GM19372 (cell line): ENCODE results near the gene MOG.
"Not testable (repeated sequence)": the region's sequence is repeated elsewhere in the genome, so short reads cannot be mapped to it uniquely, and the experiment has no call there.

ENCODE experiments used
- ATAC-seq: cut with Tn5 transposase; IDR thresholded peaks from one replicate; pipeline ENCODE4 v1.9.1; 2021; ENCODE audit warnings: mild to moderate bottlenecking, low read depth, moderate library complexity; ENCODE audit not compliant: unreplicated experiment

MOG gene

DNA sequence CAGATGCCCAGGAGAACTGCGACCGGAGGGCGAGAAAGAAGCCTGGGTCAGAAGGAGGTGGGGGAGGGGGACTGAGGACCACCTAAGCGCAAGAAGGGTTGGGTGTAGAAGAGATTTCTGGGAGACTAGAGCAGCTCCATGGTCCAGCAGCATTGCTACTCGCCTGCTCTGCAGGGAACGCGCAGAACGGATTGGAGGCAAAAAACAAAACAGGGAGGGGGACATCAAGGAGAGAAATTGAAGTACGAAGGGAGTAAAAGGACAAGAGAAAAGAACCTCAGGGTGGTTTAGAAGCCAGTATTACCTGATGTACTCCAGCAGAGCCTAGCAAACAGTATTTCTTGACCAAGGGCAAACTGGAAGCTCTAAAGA lies 23.4 kb upstream of the MOG start:
- no peak for ATAC-seq

DNA sequence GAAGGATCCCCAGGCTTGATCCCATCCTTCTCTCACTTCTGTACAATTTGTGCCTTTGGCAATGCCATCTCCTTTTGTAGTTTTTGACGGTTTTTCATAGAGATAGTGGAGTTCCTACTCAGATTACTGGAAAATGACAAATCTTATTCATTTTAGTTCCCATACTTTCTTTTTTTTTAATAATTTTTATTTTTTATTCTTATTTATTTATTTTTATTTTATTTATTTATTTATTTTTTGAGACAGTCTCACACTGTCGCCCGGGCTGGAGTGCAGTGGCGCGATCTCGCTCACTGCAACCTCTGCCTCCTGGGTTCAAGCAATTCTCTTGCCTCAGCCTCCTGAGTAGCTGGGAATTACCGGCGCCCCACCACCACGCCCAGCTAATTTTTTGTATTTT lies 19.6 kb upstream of the MOG start:
- ATAC-seq = no peak

DNA sequence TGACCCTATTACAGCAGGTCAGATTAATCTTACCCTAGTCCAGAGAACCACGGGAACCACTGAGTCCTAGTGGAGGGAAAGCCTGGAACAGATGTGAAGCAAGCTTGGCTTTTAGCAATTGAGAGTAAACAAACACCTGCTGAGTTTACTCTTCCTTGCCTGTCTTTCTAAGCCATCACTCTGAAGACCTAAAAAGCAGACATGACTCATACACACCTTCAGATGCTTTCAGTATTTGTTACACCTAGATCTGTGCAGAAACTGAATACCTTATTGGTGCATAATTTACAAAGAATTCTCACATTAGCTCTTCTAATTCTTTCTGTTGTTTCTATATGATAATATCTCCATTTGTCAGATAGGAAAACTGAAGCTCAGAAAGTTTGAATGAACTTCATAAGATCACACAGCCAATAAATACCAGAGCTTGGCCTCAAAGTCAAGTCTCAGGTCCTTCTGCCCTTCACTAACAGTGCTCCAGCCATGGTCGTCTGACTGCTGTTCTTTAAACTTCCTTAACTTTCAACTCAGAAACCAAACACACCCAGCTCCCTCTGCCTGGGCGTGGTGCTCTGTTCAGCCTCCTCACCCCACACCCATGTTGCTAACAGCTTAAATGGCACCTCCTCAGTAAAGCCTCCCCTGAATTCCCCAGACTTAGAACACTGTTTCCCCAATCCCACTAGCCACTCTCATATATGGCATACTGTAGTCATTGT lies 15.3 kb upstream of the MOG start:
- no peak for ATAC-seq

DNA sequence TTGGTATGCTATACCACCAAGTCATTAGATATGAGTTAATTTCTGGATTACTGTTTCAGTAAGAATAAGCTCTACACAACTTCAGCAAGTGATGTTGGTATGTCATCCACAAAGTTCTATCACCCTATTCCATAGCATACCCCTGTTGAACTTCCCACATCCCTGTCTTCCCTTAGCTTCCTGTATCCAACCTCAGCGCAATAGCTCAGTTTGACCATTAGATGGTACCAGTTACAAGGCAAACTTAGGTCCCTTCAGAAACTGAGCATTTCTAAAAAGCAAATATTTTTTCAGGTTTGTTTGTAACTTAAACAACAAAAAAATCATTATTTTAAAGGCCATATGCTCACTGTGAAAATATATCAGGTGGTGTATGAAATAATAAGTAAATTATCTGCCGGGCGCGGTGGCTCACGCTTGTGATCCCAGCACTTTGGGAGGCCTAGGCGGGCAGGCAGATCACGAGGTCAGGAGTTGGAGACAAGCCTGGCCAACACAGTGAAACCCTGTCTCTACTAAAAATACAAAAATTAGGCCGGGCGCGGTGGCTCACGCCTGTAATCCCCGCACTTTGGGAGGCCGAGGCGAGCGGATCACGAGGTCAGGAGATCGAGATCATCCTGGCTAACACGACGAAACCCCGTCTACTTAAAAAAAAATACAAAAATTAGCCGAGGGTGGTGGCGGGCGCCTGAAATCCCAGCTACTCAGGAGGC lies 8.8 kb upstream of the MOG start:
- ATAC-seq = no peak

DNA sequence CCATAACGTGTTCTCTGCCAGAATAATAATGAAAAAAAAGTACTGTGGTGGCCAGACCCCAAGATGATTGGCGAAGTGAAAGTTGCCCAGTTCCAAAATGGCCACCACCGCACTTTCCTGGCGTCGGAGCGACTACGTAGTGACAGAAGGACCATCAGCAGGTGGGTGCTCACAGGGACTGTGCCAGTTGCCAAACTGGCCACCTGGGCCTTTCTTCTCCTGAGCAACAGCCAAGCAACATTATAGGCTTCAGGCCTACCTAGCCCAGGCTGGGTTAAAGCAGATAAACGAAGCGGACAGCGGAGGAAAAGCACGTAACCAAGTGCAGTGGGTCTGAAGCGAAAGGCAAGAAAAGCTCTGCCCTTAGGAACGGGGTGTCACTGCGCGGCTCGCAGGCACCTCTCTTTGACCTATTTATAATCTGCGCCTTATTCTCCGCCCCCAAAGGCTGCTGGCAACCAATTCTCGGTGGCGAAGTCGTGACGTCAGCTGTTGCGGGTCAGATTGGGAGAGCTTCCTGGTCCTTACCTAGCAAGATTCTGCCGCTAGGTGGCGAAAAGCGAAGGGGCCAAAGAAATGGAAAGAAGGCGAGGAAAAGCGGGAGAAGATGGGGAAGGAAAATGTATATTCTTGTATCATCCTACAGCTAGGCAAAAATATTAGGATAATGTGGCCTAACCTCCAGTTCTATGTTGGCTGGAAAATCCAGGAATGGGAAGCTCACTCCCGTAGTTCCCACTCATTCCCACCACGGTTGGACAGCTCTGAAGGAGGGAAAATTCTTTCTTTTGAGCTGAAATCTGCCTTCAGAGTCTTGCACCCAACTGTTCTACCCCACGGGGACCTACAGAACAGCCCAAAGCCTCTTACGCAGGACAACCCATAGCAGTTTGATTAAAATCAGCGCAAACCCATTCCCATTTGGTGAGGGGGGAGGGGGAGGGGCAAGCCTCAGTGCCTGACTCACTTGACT lies 6.9 kb upstream of the MOG start:
- ATAC-seq = peak; percentile 94

DNA sequence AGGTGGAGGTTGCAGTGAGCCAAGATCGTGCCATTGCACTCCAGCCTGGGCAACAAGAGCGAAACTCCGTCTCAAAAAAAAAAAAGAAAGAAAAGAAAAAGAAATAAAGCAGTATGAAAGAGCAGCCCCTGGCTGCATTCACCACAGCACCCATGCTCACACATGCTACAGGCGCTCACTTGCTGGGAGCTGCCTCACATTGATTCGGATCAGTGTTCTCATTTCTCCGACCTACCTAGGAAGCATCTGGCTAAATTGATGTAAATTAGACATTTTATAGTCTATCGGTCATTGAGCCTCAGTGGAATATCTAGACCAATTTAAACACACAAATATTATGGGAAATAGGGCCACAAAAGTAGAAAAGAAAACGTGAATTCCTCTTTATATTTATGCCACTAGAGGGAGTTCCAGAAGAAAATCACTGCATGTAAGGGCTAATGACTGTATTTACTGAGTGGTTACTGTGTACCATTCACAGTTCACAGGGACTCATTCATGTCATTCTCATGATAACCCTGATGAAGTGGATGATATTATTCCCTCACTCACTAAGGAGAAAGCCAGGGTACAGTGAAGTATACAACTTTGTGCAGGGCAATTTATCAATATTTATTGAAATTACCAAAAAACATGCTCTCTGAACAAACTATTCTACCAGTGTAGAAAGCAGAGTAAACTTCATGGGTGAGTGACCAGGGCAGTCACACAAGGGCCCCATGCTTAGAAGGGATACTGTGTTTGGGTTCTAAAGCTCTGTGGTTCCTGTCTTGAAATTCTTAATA lies 5.3 kb upstream of the MOG start:
- no peak for ATAC-seq

DNA sequence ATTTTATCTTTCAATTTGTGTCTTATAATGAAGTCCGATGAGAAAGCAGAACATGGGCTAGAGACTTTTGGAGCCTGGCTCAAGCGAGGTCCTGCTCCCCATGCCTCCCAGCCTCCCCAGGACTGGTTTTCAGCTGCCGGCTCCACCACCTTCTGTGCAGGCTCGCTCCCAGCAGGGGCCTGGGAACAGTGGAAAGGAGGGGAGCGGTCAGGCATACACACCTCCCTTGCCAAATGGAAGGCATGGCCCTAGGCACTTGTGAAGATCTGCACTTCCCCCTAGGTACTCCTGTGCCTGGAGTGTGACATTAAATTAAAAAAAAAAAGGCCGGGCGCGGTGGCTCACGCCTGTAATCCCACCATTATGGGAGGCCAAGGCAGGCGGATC lies 4.7 kb upstream of the MOG start:
- no peak for ATAC-seq

DNA sequence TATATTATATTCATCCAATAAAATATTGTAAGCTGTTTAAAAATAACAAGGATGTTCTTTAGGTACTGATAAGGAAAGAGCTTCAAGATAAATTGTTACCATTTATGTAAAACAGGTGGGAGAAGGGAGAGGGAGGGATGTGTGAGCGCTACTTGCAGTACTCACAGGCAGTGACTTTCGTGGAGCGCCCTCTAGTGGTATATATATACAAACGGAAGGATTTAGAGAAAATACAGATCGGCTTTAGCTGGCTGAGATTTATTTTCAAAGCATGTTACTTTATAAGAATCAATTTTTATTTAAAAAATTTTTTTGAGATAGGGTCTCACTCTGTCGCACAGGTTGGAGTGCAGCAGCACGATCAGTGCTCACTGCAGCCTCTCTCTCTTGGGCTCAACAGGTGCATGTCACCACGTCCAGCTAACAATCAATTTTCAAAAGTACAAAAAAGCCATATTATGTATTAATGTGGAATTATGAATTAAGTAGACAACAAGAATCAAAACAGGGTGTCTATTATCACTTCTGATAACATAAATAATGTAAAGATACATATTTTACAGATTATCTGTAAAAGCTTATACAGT lies 3.3 kb upstream of the MOG start:
- no peak for ATAC-seq

DNA sequence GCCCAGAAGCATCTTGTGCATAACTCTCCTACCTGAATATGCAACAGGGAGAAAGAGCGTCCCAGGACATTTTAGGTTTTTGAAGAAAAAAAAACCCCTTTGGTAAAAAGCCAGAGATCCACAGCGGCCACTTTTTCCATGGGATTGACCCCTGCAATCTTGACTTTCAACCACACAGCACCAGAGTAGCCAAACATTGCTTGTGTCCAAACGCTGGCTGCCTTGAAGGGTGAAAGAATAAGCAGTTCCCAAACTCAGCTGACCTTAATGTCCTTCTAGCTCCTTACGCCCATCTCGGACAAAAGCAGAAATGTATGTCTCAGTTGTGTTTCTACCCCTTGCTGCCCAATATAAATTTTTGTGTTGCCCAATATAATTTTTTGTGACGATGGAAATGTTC lies 1.2 kb upstream of the MOG start:
- no peak for ATAC-seq

DNA sequence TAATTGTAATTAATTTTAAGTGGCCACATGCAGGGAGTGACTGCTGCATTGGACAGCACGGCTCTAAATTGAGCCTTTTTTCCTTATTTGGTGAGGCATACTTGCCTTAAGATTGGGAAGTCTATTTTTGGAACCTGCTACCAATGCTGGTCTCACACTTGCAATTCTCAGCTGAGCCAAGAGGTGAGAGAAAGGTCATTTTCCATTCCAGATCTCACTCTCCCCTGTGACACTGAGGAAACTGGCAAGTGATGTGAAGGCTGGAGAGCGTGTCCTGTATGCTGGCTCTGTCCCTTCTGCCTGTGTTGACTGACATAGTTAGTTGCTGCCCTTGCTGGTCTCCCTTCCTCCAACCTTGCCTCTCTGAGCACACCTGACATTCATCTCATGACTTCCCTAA lies 735 bp upstream of the MOG start:
- ATAC-seq = no peak

DNA sequence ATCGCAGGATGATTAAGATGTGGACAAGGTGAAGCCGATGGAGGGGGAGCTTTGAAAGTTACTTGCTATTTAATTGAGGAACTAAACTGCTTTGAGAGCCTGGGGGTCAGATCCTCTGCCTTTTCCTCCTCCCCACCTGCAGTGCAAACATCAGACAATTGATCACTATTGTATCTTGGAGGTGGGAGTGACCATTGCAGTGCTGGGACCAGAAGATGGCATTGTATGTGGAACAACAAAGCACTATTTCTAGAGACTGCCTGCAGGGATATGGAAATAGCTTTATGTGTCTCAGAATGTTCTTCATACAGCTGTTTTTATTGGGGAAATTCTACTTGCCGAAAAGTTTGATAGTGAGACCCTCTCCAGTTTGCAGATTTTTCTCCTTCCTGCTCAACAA lies 4.2 kb downstream of the MOG start:
- no peak for ATAC-seq

DNA sequence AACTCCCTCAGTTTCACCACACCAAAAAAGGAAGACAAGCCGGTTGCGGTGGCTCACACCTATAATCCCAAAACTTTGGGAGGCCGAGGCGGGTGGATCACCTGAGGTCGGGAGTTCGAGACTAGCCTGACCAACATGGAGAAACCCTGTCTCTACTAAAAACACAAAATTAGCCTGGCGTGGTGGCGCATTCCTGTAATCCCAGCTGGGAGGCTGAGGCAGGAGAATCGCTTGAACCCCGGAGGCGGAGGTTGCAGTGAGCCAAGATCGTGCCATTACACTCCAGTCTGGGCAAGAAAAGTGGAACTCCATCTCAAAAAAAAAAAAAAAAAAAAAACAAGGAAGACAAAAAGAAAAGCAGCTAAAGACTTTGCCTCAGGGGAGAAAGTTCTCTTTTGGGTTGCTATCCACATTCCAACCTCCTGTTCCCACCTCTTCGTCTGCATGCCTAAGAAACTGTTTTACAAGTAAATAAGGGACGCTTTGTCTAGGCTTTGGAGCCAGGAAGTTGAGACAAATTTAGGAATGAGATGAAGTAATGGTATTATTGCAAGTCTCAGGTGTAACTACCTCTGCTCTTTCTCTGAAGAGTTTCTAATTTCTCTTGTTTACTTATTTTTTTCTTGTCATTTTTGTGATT lies 4.7 kb downstream of the MOG start:
- ATAC-seq = not testable (repeated sequence)

DNA sequence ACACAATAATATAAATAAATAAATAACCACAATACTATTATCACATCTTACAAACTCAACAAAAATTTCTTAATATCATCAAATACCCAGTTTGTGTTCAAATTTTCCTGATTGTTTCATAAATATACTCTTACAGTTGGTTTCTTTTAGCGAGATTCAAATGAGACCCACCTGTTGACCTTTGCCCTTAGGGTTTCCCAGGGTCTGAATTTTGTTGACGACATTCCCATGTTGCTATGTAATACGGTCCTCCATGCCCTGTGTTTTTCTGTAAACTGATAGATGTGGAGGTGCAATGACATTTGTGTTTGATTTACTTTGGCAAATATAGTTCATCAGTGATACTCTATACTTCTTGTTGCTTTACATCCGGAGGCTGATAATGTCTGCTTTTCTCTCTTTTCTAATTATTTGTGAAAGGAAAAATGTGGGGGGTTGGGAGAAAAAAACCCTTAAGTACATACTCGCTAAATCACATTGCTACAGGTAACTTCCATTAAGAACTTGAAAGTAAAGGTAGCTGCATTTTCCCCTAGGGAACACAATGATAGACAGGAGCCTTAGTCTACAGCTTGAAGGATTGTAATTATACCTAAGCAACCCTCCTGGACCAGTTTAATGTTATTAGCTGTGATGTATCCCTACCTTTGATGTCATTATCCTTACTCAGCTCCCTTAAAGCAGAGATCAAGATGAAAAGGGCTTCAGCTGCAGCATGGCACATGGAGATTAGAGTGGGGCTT lies 6.6 kb downstream of the MOG start:
- ATAC-seq = no peak

DNA sequence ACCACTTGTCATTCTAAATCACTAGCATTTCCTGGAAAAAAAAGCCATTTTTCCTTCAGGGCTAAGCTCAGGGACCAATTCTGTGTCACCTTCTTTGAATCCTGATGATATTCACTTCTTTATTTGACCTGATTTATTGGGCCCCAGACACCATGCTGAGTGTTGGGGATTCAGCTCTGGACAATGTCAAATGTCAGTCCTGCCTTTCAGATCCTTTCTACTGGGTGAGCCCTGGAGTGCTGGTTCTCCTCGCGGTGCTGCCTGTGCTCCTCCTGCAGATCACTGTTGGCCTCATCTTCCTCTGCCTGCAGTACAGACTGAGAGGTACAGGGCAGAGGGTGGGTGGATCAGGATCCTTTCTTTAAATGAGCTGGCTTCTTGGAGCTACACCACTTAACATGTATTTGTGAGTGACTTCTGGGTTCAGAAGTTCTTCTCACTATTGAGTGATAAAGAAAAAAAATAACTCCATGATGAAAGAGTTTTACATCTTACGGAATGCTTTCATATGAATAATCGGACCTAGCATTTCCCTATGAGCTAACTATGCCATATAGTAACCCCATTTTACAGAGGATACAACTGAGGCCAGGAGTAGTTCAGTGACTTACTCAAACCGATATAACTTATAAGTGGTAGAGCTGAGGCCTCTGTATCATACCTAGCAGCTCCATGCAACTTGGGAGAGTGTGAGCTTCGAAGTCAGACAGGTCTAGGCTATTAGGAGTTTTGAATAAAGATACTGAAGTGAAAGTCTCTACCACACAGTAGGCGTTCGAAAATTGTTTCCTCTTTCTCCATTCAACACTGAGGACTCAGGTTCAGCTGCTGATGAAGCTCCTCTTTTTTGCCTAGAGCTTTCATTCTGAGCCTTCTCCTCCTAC lies 9.3 kb downstream of the MOG start:
- no peak for ATAC-seq

DNA sequence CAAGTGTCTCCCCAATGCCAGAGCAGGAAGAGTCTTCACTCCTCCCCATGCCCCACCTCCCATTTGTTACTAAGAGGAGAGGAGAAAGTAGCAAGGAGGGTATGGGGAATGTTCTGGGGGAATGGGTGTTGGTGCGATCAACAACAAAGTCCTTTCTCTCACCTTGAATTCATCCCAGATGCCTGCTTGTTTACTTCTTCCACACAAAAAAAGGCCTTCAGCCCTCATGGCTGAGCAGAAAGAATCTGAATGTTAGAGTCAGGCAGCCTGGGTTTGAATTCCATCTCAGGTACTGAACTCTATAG lies 9.9 kb downstream of the MOG start:
- no peak for ATAC-seq

DNA sequence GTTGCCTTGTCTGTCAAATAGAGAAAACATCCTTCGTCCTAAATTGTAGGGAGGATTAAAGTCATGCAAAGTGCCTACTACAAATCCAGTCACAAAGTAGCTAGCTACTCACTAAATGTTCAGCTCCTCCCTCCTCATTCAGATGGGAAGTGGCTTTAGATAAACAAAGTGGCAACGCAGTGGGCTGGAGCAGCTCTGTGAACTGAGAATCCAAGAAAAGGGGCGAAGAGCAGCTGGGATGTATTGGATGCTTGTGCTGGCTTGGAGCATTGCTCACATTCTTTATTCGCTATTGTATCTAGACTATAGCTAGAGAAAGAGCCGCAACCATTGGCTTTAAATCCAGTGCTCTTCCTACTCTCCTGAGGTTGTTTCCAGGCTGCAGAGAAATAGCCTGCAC lies 10.3 kb downstream of the MOG start:
- ATAC-seq = no peak

DNA sequence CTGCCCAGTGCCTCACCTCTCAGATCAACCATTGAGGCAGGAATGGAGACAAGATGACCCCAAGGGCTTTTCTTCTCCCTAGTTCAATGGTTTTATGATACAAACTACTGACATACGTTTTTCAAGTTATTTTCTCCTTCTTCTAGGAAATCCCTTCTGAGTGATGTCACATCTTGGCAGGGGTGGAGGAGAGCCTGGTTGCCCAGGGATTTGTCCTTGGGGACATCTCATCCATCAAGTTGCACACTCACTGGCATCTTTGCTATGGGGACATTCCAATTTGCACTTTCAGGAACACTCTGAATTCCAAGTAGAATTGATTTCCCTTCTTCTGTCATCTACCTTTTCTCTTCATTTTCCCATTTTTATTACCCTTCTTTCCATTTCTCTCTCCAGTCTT lies 14.1 kb downstream of the MOG start:
- no peak for ATAC-seq

DNA sequence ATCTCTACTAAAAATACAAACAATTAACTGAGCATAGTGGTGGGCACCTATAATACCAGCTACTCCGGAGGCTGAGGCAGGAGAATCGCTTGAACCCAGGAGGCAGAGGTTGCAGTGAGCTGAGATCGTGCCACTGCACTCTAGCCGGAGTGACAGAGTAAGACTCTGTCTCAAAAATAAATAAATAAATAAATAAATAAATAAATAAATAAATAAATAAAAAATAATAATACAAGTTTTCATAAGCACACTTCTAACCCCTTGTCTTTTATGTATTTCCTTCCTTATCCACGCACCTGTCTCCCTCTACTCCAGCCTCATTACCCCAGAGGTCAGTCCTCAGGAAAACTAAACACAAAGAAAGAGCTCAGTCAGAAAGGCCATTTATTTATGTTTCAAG lies 15.2 kb downstream of the MOG start:
- ATAC-seq = not testable (repeated sequence)
